NCI-H2196 (cell line): Measurements from ENCODE around the gene CRISPLD2.

Source experiments
- DNase-seq: peaks from one replicate; lab custom pipeline; 2025; ENCODE audit not compliant: unreplicated experiment; lab: John Stamatoyannopoulos, UW

Gene CRISPLD2

DNA sequence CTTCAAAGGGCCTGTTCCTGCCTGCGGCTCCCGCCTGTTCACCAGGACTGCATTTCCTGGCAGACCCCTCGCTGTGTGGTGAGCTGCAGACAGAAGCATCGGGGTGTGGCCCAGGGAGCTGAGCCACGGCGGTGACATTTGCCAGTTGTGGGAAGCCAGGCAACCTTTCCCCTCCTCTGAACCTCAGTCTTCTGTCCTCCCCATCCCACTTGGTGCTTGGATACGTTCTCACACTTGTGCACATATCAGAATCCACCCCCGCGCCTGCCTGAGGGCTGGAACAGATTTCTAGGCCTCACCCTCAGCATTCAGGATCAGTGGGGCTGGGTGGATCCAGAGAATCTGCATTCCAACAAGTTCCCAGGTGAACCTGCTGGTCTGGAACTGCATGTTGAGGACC, 63.5 kb downstream of the CRISPLD2 start:
- no peak for DNase-seq

DNA sequence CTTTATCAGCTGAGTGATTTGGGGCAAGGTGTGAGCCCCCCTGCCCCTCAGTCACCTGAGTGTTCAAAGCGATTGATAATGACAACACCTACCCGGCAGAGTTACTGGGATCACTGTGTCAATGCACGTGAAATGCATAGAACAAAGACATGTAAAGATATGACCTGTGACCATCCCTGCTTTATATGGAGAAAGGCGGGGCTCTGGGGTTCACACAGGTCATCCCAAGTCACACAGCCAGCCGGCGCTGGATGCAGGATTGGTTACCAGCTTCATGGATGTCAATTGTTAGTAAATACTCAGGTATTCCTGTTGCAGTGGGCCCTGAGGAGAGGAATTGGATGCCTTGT, 64.4 kb downstream of the CRISPLD2 start:
- DNase-seq: no peak

DNA sequence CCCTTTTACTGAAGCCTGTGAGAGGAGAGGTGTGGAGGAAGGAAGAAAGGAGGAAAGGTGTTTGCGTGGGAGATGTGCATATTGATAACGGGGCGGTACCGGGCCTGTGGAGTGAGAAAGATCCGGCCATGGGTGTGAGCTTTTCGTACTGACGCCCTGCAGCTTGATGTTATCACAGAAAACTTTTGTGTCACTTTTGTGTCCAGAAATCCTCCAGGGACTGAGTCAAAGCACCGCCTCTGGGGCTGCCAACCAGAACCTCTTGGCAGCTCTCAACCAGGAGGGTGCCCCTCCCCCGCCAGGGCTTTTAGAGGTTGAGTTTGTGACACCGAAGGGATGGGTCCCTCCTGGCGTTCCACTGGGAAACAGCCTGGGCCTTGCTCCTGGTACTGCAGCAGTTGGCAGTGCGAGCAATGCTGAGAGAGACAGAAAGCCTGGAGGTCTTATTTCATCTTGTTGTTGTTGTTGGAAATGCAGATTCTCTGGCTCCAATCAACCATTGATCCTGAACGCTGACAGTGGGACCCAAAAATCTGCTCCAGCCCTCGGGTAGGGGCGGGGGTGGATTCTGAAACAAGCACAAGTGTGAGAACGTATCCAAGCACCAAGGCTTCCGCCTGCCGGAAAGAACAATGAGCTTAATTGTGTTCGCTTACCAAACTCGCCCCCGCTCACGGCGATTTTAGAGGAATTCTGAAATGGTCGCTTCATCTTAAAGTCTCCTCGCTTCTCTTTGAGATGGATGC, 65.0 kb downstream of the CRISPLD2 start:
- no peak for DNase-seq

DNA sequence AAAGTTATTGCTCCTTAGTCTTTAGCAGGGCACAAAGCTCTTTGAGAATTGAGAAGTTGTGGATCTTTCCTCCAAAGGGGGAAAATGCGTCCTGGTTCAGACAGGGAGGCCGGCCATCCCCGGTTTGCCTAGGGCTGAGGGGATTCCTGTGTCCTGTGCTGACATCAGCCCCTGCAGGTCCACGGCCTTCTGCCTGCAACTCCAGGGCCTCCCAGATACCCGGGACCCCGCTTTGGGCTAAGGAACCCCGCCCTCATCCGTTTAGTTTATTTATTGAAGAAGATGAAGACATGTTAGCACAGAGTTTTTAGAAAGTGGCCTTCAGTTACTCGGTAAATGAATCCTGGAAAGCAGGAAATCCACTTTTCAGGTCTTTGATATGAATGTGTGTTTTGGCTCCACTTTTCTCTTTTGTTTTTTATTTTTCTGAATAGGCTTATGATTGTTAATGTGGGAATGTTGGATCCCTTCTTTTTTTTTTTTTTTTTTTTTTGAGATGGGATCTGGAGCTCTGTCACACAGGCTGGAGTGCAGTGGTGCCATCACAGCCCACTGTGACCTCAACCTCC, 65.6 kb downstream of the CRISPLD2 start:
- DNase-seq: no peak

DNA sequence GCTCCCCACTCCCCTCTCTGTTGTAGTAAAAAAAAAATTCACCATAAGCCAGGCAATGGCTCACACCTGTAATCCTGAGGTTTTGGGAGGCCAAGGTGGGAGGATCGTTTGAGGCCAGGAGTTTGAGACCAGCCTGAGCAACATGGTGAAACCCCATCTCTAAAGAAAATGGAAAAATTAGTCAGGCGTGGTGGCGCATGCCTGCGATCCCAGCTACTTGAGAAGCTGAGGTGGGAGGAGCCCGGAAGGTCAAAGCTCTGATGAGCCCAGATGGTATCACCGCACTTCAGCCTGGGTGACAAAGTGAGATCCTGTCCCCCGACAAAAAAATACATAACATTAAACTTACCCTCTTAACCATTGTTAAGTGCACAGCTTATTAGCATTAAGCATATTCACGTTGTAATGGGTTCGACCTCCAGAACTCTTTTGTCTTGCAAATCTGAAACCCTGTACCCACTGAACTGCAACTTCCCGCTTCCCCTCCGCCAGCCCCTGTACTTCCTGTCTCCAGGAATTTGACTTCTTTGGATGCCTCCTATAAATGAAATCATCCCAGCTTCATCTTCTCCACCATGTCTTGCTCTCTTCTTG, 66.8 kb downstream of the CRISPLD2 start:
- no peak for DNase-seq

DNA sequence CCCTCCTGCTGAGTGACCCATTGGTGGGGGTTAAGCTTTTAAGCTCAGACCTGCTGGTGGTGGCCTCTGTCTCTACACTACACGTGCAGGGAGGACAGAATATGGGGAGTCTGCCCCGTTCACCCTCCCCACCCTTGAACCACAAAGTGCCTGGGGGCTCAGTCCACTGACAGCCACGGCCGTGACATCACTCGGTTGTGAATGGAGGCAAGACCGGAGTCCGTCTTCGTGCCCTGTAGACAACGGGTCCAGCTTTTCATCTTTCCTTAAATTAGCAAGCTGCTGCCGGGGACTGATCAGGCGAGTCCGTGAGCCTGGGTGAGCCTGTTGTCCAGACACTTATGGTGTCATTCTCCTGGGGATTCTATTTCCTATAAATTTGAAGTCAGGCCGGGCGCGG, 67.4 kb downstream of the CRISPLD2 start:
- no peak for DNase-seq

DNA sequence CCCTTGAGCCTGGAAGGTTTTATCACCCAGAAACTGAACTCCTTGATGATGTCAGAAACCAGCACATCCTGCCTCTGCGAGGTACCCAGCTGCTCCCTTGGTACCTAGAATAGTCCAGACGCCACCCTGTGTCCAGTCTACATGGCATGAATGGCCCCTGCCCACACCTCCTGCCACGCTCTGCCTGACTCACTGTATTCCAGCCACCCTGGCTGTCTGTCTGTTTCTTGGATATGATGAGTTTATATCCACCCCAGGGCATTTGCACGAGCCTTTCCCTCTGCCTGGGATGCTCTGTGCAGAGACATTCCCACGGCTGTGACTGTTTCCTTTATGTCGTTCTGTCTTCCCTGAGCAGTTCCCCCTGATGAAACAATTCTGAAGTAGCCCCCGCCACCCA, 68.7 kb downstream of the CRISPLD2 start:
- DNase-seq: no peak

DNA sequence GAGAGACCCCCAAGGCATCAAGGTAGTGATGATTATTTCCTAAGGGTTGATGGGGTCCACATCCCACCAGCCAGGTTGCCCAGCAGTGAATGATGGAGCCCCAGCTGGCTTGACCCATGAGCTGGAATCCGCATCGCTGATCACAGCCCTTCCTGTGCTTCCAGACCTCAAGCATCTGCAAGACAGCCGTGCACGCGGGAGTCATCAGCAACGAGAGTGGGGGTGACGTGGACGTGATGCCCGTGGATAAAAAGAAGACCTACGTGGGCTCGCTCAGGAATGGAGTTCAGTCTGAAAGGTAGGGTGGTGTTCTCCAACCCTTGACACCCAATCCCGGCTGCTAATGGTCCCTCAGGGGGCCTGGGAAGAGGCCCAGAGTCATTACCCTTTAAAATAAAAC, 69.3 kb downstream of the CRISPLD2 start:
- no peak for DNase-seq

DNA sequence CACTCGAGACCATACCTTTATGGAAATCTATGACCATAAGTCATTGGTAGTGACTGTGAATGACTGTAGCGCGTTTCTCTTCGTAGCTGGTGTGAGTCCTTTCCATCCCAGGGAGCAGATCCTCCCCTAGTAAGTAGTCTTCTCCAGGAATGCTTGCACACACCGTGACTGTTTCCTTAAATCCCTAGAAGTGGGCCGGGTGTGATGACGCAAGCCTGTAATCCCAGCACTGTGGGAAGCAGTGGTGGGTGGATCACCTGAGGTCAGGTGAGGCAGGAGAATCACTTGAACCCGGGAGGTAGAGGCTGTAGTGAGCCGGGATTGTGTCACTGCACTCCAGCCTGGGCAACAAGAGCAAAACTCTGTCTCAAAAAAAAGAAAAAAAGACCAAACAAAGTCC, 70.6 kb downstream of the CRISPLD2 start:
- no peak for DNase-seq

DNA sequence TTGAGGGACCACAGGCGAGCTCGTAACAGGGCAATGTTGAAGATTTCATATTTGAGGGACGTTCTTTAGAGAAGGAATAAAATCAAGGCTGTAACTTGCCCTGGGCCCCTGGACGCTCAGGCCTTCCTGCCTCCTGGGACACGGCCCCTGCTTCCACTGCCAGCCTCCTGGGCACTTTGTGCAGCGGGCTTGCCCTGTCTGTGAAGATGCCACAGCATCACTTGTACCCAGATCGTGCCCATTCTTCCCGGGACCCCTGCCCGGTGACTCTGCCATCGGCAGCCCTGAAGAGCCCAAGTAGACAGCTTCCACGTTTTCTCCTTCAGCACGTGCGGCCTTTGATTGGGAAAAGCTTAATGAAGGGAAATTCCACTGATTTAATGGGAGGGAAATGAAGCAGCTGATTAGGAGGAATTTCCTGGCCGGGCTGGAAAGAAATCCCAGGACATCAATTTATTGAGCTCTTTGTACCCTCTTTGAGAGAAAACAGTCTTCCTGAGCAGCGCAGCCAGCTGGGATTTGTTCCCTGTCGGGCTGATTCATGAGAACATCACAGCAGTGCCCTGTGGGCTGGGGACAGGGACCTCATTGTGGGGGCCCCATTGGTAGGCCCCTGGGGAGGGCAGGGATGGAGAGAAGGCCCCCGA, 71.5 kb downstream of the CRISPLD2 start:
- DNase-seq: no peak

DNA sequence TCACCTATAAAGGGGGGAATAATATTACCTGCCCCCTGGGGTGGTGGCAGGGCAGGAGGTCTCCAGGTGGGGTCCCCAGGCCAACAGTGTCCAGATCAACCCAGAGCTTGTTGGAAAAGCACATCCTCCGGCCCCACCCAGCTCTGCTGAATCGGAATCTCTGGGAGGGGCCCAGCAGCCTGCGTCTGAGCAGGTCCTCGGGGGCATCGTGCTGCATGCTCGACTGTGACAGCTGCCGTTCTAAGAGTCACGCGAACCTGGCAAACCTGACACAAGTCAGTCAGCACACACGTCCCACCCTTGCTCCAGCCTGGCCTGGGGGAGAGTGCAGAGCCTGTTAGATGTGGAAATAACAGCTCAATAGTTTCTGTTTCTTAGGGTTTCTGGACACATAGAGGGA, 72.3 kb downstream of the CRISPLD2 start:
- DNase-seq: no peak

DNA sequence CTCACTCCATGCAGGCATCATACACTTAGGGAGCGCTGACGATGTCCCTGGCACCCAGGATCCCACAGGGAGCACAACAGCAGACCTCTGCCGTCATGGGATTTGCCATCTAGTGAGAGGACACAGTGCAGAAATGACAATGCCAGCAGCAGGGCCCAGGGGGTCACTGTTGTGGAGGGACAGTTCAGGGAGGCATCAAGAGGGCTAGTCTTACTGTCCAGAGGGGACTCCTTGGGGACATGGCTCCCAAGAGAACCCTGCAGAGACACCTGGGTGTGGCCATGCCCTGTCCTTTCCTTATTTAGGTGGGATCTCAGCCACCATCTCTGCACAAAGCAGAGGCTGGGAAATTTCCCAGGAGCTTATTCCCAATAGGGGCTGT, 73.7 kb downstream of the CRISPLD2 start:
- DNase-seq: no peak

DNA sequence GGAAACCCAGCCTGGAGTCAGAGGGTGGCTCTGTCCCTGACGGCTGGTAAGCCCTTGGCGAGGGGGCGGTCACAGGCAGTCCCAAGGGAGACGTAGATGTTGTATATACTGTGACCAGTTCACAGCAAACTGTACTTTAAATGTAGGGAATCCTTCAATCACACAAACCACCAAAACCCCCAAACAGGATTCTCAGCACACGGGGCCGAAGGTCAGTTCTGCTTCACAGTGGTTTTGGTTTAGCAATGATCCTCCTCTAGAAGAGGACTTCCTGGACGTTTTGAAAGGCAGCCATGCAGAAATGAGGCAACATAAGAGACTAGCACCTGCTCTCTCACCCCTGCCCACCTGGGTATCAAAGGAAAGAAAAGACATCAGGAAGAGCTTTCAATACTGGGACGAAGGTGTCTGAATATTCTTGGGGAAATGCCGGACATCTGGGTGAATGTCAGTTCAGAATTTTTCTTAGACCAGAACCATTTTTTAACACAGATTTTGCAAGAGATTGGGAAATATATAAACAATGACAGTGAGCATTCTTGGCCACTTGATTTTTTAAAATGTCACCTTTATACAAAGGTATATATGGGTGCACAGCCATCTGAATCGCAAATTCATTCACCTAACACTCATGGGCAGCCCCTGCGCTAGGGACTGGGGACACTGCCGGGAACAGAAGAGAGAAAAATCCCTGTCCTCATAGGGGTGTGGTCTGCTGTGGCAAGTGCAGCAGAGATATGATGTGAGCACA, 74.2 kb downstream of the CRISPLD2 start:
- no peak for DNase-seq

DNA sequence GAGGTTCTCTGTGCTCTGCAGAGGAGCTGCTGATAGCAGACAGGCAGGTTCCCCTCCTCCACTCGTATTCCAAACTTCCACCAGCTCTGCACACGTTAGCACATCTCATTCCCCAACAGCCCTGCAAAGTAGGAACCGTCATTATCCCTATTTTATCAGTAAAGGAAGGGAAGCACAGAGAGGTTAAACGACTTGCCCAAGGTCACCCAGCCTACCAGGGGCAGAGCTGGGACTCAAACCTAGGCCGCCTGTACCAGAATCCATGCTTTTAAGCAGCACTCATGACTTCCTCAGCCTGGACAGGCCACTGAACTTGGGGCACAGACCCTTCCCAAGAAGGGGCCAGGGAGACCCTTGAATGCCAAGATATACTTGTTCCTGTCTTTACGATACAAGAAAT, 75.2 kb downstream of the CRISPLD2 start:
- DNase-seq: no peak

DNA sequence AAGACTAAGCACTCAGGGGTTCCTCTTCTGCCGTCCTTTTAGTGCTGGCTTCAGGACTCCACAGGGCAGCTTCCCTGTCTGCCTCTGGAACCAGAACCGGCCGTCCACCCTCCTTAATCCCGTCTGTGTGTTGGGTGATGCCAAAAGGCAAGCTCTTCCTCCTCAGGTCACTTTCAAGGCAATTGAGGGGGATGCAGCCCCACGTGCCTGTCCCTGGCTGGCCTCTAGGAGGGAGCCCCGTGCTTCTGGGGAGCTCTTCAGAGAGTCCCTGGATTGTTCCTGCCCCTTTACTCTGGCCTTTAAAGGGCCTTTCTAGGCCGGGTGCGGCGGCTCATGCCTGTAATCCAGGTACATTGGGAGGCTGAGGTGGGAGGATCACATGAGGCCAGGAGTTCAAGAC, 77.1 kb downstream of the CRISPLD2 start:
- DNase-seq: no peak

DNA sequence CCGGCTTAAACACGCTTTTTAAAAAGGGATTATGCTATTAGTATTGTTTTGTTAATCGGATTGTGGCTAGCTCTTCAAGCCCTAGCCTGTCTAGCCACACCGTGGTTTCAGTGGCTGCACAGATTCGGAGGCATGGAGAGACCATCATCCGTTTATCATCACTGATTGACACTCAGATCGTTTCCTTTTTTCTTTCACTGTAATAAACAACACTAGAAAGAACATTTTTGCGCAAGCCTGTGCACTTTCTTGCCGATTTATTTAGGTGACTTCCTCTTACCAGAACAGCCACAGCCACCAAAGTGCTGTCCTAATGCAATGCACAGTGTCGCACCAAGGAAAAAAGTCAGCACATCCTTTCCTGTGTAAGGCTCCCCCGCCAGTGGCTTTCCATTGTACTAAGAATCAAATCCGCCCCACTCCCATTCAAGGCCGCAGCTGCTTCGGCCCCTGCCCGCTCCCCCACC, 78.2 kb downstream of the CRISPLD2 start:
- no peak for DNase-seq

DNA sequence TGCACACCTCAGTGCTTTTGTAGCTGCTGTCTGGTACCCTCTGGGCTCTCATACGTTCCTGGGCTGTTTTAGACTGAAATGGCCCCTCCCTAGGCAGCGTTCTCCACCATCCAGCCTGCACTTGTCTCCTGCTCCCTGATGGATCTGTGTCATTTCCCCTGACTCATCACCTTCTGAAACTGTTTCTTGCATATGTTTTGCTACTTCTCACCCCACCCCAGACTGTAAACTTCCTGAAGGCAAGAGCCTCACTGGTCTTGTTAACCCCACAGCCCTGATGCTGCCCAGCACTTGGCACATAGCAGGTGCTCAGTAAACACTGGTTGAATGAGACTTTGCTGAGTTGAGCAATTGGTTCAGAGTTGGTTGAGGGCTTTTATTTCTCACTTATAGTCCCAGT, 78.7 kb downstream of the CRISPLD2 start:
- DNase-seq: no peak

DNA sequence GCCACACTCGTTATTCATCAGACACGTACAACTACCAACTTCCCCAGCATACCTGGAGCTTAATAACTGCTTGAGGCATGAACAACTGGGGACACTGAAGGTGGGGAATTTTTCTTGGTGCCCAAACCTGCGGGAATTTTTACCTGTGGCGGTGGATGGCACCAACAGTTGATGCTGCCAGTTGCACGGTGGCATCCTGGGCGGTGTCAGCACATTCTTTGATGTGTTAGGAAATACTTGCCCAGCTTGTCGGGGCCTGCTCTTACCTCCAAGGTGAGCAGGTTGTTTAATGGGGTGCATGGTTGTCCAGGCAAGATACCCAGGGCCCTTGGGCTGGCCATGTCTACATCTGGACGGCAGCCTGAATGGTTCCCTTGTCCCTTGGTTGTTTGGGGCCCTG, 79.6 kb downstream of the CRISPLD2 start:
- no peak for DNase-seq

DNA sequence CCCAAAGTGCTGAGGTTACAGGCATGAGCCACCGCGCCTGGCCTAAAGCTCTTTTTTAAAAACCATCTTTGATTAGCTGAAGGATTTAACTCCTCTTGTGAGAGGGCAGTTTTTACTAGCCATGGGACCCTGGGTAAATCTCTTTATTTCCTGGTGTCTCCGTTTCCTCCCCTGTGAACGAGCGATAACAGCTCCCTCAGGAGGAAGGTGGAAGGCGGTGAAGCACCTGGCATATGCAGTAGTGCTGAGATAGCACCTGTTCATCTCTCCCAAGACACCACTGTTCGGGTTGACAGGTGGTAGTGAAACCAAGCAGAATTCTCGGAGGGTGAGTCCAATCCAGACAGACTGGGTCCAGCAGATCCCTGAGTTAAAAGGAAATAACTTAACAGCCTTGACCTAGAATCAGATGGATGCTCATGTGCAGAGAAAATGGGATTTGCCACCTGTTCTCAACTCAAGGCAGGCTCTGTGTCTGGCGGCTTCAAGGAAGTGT, 86.2 kb downstream of the CRISPLD2 start:
- no peak for DNase-seq

DNA sequence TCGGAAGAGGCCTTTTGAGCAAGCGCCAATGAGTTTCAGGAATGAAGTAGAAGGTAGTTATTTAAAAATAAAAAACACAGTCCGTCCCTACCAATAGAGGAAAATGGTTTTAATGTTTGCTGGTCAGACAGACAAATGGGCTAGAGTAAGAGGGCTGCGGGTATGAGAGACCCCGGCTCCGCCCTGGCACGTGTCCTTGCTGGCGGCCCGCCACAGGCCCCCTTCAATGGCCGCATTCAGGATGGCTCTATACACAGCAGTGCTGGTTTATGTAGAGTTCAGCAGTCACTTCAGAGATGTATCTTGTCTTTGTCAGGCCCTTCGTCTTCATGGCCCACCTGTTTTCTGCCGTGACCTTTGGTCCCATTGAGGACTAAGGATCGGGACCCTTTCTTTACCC, 87.3 kb downstream of the CRISPLD2 start:
- DNase-seq: no peak

DNA sequence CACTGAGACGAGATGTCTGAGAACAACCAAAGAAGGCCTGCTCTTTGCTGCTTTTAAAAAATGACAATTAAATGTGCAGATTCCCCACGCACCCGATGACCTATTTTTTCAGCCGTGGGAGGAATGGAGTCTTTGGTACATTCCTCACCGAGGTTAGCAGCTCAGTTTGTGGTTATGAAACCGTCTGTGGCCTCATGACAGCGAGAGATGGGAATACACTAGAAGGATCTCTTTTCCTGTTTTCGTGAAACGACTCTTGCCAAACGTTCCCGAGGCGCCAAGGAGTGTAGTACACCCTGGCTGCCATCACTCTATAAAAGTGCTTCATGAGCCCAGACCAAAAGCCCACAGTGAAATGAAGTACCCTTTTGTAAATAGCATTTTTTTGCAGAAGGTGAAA, 87.8 kb downstream of the CRISPLD2 start:
- DNase-seq: no peak
